ENCODE measurements around the gene SORBS1. TPM values are rescaled to one million over a fixed set of nuclear protein-coding genes. Genes with fewer than 3 reads are reported as not detected.
A peak's percentile ranks its signal among the peaks of the same experiment; 100 is the strongest.

SORBS1 gene
- total RNA-seq, 4 donors from 2014 or later, result 23.3 to 359 (median 72.2) TPM

DNA sequence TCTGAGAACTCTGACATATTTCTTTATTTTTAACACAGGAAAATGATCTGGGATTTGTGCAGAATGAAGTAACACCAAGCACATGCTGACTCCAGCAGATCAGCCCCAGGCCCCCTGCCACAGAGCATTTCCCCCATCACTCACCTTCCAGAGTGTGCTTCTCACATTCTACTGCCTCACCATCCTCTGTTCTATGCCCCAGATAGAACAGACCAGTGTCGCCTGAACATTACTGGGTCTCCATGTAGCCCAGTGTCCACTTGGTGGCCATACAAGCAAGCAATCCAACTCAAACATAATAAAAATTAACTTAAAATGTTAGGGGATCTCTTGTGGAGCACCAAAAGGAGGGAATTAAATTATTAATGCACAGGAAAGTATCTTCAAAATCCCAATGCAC, 58.8 kb downstream of the SORBS1 start:
- 70 to 100% methylated on average over 1 of the region's 1 CpG for WGBS, 2 donors
- DNase-seq, result no peak
- no peaks in the 10 kb centered on the region for H3K27me3 ChIP-seq
- H3K36me3 ChIP-seq, result no peaks in the 10 kb centered on the region
- TF ChIP-seq, protein P1, sequence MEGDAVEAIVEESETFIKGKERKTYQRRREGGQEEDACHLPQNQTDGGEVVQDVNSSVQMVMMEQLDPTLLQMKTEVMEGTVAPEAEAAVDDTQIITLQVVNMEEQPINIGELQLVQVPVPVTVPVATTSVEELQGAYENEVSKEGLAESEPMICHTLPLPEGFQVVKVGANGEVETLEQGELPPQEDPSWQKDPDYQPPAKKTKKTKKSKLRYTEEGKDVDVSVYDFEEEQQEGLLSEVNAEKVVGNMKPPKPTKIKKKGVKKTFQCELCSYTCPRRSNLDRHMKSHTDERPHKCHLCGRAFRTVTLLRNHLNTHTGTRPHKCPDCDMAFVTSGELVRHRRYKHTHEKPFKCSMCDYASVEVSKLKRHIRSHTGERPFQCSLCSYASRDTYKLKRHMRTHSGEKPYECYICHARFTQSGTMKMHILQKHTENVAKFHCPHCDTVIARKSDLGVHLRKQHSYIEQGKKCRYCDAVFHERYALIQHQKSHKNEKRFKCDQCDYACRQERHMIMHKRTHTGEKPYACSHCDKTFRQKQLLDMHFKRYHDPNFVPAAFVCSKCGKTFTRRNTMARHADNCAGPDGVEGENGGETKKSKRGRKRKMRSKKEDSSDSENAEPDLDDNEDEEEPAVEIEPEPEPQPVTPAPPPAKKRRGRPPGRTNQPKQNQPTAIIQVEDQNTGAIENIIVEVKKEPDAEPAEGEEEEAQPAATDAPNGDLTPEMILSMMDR (IDR thresholded peaks at IDR 0.05), result no peak
- no peak for TF ChIP-seq POLR2A (IDR thresholded peaks at IDR 0.05)
- H3K27ac ChIP-seq, result peak overlapping the region; percentile 49 to 87 (median 82)
- H3K9me3 ChIP-seq, result no peaks in the 10 kb centered on the region
- H3K4me3 ChIP-seq, result peak overlapping the region in 3 of 4 donors; percentile 23 to 52 (median 28)
- intact Hi-C loops (cut with DNase I), result no loop called here
- H3K4me1 ChIP-seq, result peaks cover 0 to 44% (median 6%) of the 10 kb centered on the region in 3 donors

DNA sequence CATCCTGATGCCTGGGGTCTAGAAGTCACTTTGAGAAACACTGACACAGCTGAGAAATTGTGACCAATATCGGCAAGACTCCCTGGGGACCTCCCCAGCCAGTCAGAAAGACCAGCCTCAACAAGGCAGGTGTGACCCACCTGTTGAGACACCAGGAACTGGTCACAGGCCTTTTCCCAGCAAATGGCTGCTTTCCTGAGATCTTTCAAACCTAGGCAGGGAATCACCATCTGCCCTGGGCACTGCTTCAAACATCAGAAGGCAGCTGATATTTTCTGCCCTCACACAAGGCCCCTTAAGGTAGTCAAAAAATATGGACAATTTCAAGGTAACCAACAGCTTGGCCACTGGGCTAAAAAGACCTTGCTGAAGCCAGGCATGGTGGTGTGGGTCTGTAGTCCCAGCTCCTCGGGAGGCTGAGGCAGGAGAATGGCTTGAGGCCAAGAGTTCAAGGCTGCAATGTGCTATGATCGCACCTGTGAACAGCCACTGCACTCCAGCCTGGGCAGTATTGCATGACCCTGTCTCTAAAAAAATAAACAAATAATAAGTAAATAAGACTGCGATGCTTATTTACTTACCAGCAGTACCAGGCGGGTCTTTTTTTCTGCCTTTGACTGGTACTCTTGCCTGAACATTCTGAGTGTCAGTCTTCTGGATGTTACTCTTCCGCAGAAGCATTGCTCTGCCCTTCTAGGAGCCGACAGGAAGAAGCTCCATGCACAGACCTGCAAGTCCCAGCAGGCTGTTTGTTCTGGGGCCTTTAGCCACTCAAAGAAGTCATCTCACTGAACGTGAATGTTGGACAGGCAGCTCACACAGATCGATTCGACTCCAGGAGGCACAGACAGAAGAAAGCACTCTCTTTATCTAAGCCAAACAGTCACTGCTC, 59.7 kb downstream of the SORBS1 start:
- no peak for DNase-seq
- Histone ChIP-seq H3K4me3 (peak overlapping the region; percentile 3 to 52 (median 26)), H3K27me3 (no peaks in the 10 kb centered on the region), H3K4me1 (peaks cover 0 to 43% (median 6%) of the 10 kb centered on the region in 3 donors), H3K36me3 (no peaks in the 10 kb centered on the region), H3K9me3 (no peaks in the 10 kb centered on the region), H3K27ac (peak overlapping the region; percentile 49 to 87 (median 82))
- 35 to 43% methylated on average over 10 of the region's 10 CpGs for WGBS, 2 donors
- intact Hi-C loops (cut with DNase I), result no loop called here
- TF ChIP-seq, protein P1 (IDR thresholded peaks at IDR 0.05), result no peak

- no peak for TF ChIP-seq POLR2A (IDR thresholded peaks at IDR 0.05)
- TF ChIP-seq, protein P1 (IDR thresholded peaks at IDR 0.05), result no peak
- Histone ChIP-seq H3K4me1 (peaks cover 0 to 36% (median 6%) of the 10 kb centered on the region in 3 donors), H3K9me3 (no peaks in the 10 kb centered on the region), H3K27me3 (no peaks in the 10 kb centered on the region), H3K27ac (peak overlapping the region; percentile 49 to 87 (median 82)), H3K4me3 (peak overlapping the region; percentile 3 to 52 (median 26)), H3K36me3 (no peaks in the 10 kb centered on the region)
- WGBS, 2 donors, result 58 to 72% methylated on average over 6 to 7 of the region's 7 CpGs
- intact Hi-C loops (cut with DNase I), result no loop called here
- no peak for DNase-seq
Measured at GRCh38 chr10:95500649-95501048, 60.5 kb downstream of the SORBS1 start.

GRCh38 chr10:95500097-95500496, 61.1 kb downstream of the SORBS1 start:
- Histone ChIP-seq H3K9me3 (no peaks in the 10 kb centered on the region), H3K4me3 (peak overlapping the region in 3 of 4 donors; percentile 23 to 52 (median 28)), H3K36me3 (no peaks in the 10 kb centered on the region), H3K4me1 (peaks cover 0 to 33% (median 6%) of the 10 kb centered on the region in 3 donors), H3K27ac (peak overlapping the region; percentile 49 to 87 (median 82)), H3K27me3 (no peaks in the 10 kb centered on the region)
- intact Hi-C loops (cut with DNase I), result no loop called here
- WGBS, 2 donors, result 81 to 87% methylated on average over 3 of the region's 4 CpGs
- no peak for TF ChIP-seq POLR2A (IDR thresholded peaks at IDR 0.05)
- TF ChIP-seq, protein P1 (IDR thresholded peaks at IDR 0.05), result no peak
- DNase-seq, result no peak

- H3K27me3 ChIP-seq, result no peaks in the 10 kb centered on the region
- no peak for TF ChIP-seq POLR2A (IDR thresholded peaks at IDR 0.05)
- TF ChIP-seq, protein P1 (IDR thresholded peaks at IDR 0.05), result no peak
- intact Hi-C loops (cut with DNase I), result no loop called here
- peak overlapping the region; percentile 49 to 87 (median 82) for H3K27ac ChIP-seq
- DNase-seq, result no peak
- peaks cover 0 to 27% (median 4%) of the 10 kb centered on the region in 3 donors for H3K4me1 ChIP-seq
- no peaks in the 10 kb centered on the region for H3K9me3 ChIP-seq
- H3K4me3 ChIP-seq, result peak overlapping the region in 3 of 4 donors; percentile 23 to 52 (median 28)
- WGBS, 2 donors, result 84% methylated on average over 6 of the region's 6 CpGs
- no peaks in the 10 kb centered on the region for H3K36me3 ChIP-seq
Measured at GRCh38 chr10:95499482-95499989, 61.6 kb downstream of the SORBS1 start.
